K562 (cell line): ENCODE measurements around the gene UQCR11. TPM values are rescaled to one million over a fixed set of nuclear protein-coding genes. Genes with fewer than 3 reads are reported as not detected.
A peak's percentile ranks its signal among the peaks of the same experiment; 100 is the strongest.
"Not testable (repeated sequence)": the region's sequence is repeated elsewhere in the genome, so short reads cannot be mapped to it uniquely, and the experiment has no call there.

Experiments
- ATAC-seq: fragments of 200-7000 bp; cut with Tn5 transposase; 3 replicates; pipeline ENCODE4 v1.9.1; 2020; ENCODE audit warnings: moderate library complexity
- BruUV-seq: library from RNA; stranded (reverse); fragments of 400-500 nt; replicated peaks from 2 replicates; lab custom pipeline; 2021; lab: Mats Ljungman, UMichigan
- CTCF ChIA-PET: fragments of 300-600 bp; formaldehyde crosslinking; extraction: SDS; loops from one replicate; lab custom pipeline; 2021; ENCODE audit warnings: low intra/inter-chr PET ratio; lab: Yijun Ruan, JAX
- POLR2A ChIA-PET: fragments of 300-600, 350-650 bp; sonication (Branson Sonifier 250); formaldehyde crosslinking; extraction: SDS; loops from one replicate; lab custom pipeline; 2021; ENCODE audit warnings: antibody characterized with exemption, inconsistent platforms; lab: Yijun Ruan, JAX
- DNase-seq, 4 experiments: peaks; one replicate each; pipeline versions ENCODE4 v3.0.0 to v3.0.0-alpha.2; 2011 to 2018; ENCODE audit warnings: low spot score in 3 of 4, mixed read lengths in 3 of 4; ENCODE audit errors: extremely low read depth in 1 of 4
- FAIRE-seq: peaks from 2 replicates; lab custom pipeline; 2011; peaks lifted over from hg19 to GRCh38; lab: Jason Lieb, UNC
- H2AFZ ChIP-seq: 2 replicates; pipeline ENCODE4 v1.6.0; 2011; ENCODE audit warnings: low read depth, low read length, control low read depth, inconsistent platforms
- H3K27ac ChIP-seq: fragments of 200-600 bp; 3 replicates; pipeline ENCODE4 v1.8.0; 2011; ENCODE audit warnings: low read depth, mild to moderate bottlenecking, control low read depth, inconsistent platforms, low read length, moderate library complexity, mixed read lengths; ENCODE audit errors: extremely low read depth
- H3K27me3 ChIP-seq, 2 experiments: fragments of 300-600 bp in 1 of 2; 2 replicates in 1 of 2; 3 replicates in 1 of 2; pipeline versions ENCODE4 v1.6.0 to v1.8.0; 2011; ENCODE audit warnings: inconsistent platforms in 2 of 2, low read length in 2 of 2, mild to moderate bottlenecking in 1 of 2, mixed read lengths in 1 of 2, moderate library complexity in 1 of 2; ENCODE audit not compliant: control insufficient read depth in 2 of 2, insufficient read depth in 2 of 2
- H3K36me3 ChIP-seq: fragments of 300-600 bp; 3 replicates; pipeline ENCODE4 v1.8.0; 2011; ENCODE audit warnings: mild to moderate bottlenecking, low read length, inconsistent platforms; ENCODE audit not compliant: control insufficient read depth, insufficient read depth
- H3K4me1 ChIP-seq, 2 experiments: fragments of 200-600 bp in 1 of 2; replicated peaks in 1 of 2; 2 replicates in 1 of 2; 3 replicates in 1 of 2; pipeline versions ENCODE4 v1.5.1 to v1.8.0; 2011; ENCODE audit warnings: inconsistent platforms in 2 of 2, low read length in 2 of 2, mild to moderate bottlenecking in 1 of 2, mixed read lengths in 1 of 2, moderate library complexity in 1 of 2; ENCODE audit not compliant: control insufficient read depth in 2 of 2, insufficient read depth in 2 of 2
- H3K4me2 ChIP-seq: 2 replicates; pipeline ENCODE4 v1.6.1; 2011; ENCODE audit warnings: low read length, control low read depth, inconsistent platforms, mixed read lengths; ENCODE audit not compliant: insufficient read depth
- H3K4me3 ChIP-seq: fragments of 200-600 bp; sonication (generic), shearing (Covaris generic); 2 replicates; pipeline ENCODE4 v1.5.1; 2016; ENCODE audit warnings: control low read depth, inconsistent platforms
- H3K79me2 ChIP-seq: fragments of 200-600 bp; 3 replicates; pipeline ENCODE4 v1.8.0; 2011; ENCODE audit warnings: low read length, inconsistent platforms; ENCODE audit not compliant: control insufficient read depth, insufficient read depth
- H3K9ac ChIP-seq, 2 experiments: 2 replicates each; pipeline versions ENCODE4 v1.6.0 to v1.6.1; 2011; ENCODE audit warnings: low read depth in 2 of 2, low read length in 2 of 2, control low read depth in 1 of 2, inconsistent platforms in 1 of 2, mild to moderate bottlenecking in 1 of 2, mixed read lengths in 1 of 2; ENCODE audit not compliant: insufficient read depth in 1 of 2
- H3K9me1 ChIP-seq: one replicate; pipeline ENCODE4 v1.6.0; 2011; ENCODE audit warnings: inconsistent platforms, mild to moderate bottlenecking, low read length, moderate library complexity; ENCODE audit not compliant: control insufficient read depth, insufficient read depth
- H3K9me3 ChIP-seq: replicated peaks from 2 replicates; pipeline ENCODE4 v1.5.1; 2011; ENCODE audit warnings: low read depth, low read length, inconsistent platforms; ENCODE audit not compliant: control insufficient read depth, insufficient read depth
- H4K20me1 ChIP-seq: replicated peaks from 2 replicates; pipeline ENCODE4 v1.6.1; 2011; ENCODE audit warnings: low read length, inconsistent platforms, mixed read lengths; ENCODE audit not compliant: control insufficient read depth, insufficient read depth
- CREBBP ChIP-seq: IDR thresholded peaks from one replicate; pipeline ENCODE4 v1.6.1; 2012; ENCODE audit warnings: low read depth, mild to moderate bottlenecking, control low read depth, inconsistent platforms, low read length
- POLR2G ChIP-seq: fragments of 200-400 bp; formaldehyde crosslinking; IDR thresholded peaks from 2 replicates; pipeline ENCODE4 v1.6.1; 2017; ENCODE audit warnings: low read depth, mild to moderate bottlenecking, antibody characterized with exemption, low read length, moderate library complexity
- ZNF121 ChIP-seq: sonication (generic); formaldehyde crosslinking; conservative IDR thresholded peaks from 2 replicates; pipeline ENCODE4 v1.8.0; 2022; ENCODE audit warnings: missing genetic modification reagents
- ZNF408 ChIP-seq: fragments of 250-450 bp; sonication (Bioruptor Pico); IDR thresholded peaks from 2 replicates; pipeline ENCODE4 v1.4.0; 2020; ENCODE audit warnings: low read depth, mild to moderate bottlenecking, moderate library complexity
- WGBS: fragments of 100-300 bp; shearing (Covaris generic); methylation state at CpG from one replicate; pipeline ENCODE4 v1.1.6; 2016; ENCODE audit warnings: low coverage, mixed read lengths; ENCODE audit not compliant: insufficient coverage; ENCODE audit errors: missing lambda C conversion rate; 5-methylcytosine and 5-hydroxymethylcytosine counted together
- in situ Hi-C: fragments of 300-500 bp; cut with MboI; formaldehyde crosslinking; loops from 4 replicates; pipeline ENCODE4 v1.15.0; 2018; ENCODE audit warnings: inconsistent platforms, mixed read lengths
- intact Hi-C: fragments of 100-400 bp; cut with micrococcal nuclease; formaldehyde crosslinking; loops from 2 replicates; pipeline ENCODE4 v1.14.2; 2022
- polyA plus RNA-seq, 8 experiments: library from polyadenylated mRNA; depleted of rRNA in 4 of 8; stranded (reverse) in 5 of 8; unstranded in 3 of 8; fragments of >200 nt; fragmentation: Nextera tagmentation in 2 of 8; fragmentation: Illumina TruSeq in 1 of 8; extraction: Ambion mirVana in 2 of 8; extraction: Trizol in 1 of 8; gene quantifications; 2 replicates each; pipeline versions ENCODE4 v1.2.1 to v1.2.3, GENCODE V29; 2011 to 2014; ENCODE audit warnings: inconsistent platforms in 1 of 8, missing spikeins in 1 of 8
- total RNA-seq, 7 experiments: library from RNA; depleted of rRNA in 6 of 7; stranded (reverse); fragments of >200 nt in 6 of 7; fragmentation: Illumina TruSeq in 2 of 7; extraction: Trizol in 2 of 7; gene quantifications; 2 replicates each; pipeline versions ENCODE4 v1.2.1 to v1.2.3, GENCODE V29; 2011 to 2021; ENCODE audit warnings: low replicate concordance in 1 of 7
- TF ChIP-seq, protein P1 (sequence below): sonication (generic); formaldehyde crosslinking; IDR thresholded peaks from 2 replicates; pipeline ENCODE4 v1.8.1; 2023; ENCODE audit warnings: mild to moderate bottlenecking, missing genetic modification reagents

The UQCR11 gene
- total and polyA plus RNA-seq, 9 of the 15 experiments (the other 6 are each of a cell fraction or from before 2014, with no cell fraction given) = 57.6 to 394 (median 259) TPM

DNA sequence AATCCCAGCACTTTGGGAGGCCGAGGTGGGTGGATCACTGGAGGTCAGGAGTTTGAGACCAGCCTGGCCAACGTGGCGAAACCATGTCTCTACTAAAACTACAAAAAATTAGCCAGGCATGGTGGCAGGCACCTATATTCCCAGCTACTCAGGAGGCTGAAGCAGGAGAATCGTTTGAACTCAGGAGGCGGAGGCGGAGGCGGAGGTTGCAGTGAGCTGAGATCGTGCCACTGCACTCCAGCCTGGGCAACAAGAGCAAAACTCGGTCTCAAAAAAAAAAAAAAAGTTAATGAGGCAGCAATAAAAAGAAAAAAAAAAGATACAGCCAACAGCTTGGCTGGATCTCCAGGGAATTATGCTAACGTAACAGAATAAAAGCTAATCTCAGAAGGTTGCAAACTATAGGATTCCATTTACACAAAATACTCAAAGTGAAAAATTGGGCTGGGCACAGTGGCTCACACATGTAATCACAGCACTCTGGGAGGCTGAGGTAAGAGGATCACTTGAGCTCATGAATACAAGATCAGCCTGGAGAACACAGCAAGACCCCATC lies 35.7 kb upstream of the UQCR11 start:
- WGBS = 96% methylated on average over 7 of the region's 10 CpGs
- intact Hi-C loops, H2AFZ ChIP-seq, H3K4me3 ChIP-seq, H3K9me1 ChIP-seq, H4K20me1 ChIP-seq, H3K9ac ChIP-seq, in situ Hi-C loops, H3K27ac ChIP-seq, CTCF ChIA-PET, BruUV-seq, FAIRE-seq, H3K4me2 ChIP-seq, H3K9me3 ChIP-seq, H3K27me3 ChIP-seq, DNase-seq, ATAC-seq: not testable (repeated sequence)
- POLR2A ChIA-PET = interaction anchor here (0.6 to 1.0 kb wide), 7 partner anchors 8 to 178 kb away, joined by 3 to 5 read pairs (median 3); no protein-coding TSS in a partner anchor
- Histone ChIP-seq H3K4me1 (peaks cover 0 to 31% of the 10 kb centered on the region in 2 experiments; a peak in 1 of 5 replicates), H3K36me3 (peaks cover 96% of the 10 kb centered on the region; the same call in 2 of the 3 replicates), H3K79me2 (peaks cover 52% of the 10 kb centered on the region)

DNA sequence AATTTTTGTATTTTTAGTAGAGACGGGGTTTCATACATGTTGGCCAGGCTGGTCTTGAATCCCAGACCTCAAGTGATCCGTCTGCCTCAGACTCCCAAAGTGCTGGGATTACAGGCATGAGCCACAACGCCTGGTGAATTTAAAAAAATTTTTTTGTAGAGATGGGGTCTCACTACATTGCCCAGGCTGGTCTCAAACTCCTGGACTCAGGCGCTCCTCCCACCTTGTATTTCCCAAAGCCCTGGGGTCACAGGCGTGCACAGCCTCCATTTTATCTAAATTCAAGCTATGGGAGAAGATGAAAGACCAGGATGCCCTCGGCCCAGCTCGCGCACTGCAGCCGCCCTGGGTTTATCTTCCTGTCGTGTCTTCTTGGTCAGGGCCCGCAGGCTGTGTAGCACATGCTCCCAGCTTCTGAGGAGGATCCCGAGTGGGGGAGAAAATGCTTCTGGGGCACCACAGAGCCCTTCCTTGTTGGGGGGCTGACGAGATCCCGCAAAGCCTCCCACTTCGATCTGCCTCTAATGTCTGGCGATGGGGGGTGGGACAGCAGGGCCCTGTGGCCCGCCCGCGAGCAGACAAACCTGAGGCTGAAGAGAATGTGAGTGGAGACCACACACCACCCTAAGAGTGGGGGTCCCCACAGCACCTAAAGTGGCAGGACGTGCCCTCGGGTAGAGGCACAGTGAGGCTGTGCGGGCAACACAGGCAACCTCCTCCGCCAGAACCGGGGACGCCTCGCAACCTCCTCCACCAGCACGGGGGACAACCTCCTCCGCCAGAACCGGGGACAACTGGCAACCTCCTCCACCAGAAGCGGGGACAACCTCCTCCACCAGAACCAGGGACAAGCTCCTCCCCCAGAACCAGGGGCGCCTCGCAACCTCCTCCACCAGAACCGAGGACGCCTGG lies 31.3 kb upstream of the UQCR11 start:
- intact Hi-C loops = no loop called here
- Histone ChIP-seq H3K4me2 (no peak overlapping the region), H3K4me3 (no peak overlapping the region), H2AFZ (no peak overlapping the region), H3K79me2 (peaks cover 78% of the 10 kb centered on the region), H3K9me3 (no peaks in the 10 kb centered on the region; the same call in 1 of the 2 replicates), H3K9me1 (peaks cover 5% of the 10 kb centered on the region), H3K9ac (no peak overlapping the region), H3K27ac (no peak overlapping the region), H3K36me3 (peaks cover 93% of the 10 kb centered on the region), H4K20me1 (no peaks in the 10 kb centered on the region), H3K27me3 (no peaks in the 10 kb centered on the region), H3K4me1 (peaks cover 19 to 41% of the 10 kb centered on the region in 2 experiments)
- no TSS peak for BruUV-seq
- ChIA-PET CTCF (no interaction called here), POLR2A (no interaction called here)
- ATAC-seq (no peak), DNase-seq (no peak), FAIRE-seq (no peak)
- in situ Hi-C loops = no loop called here
- 97% methylated on average over 31 of the region's 34 CpGs for WGBS
- peak; percentile 94 for TF ChIP-seq ZNF121 (CRISPR knock-in tag)
- peak; percentile 42; the same call in 1 of the 2 replicates for TF ChIP-seq POLR2G
- no peak for TF ChIP-seq ZNF408 (CRISPR knock-in tag)
- no peak for TF ChIP-seq CREBBP
- TF ChIP-seq, protein P1, sequence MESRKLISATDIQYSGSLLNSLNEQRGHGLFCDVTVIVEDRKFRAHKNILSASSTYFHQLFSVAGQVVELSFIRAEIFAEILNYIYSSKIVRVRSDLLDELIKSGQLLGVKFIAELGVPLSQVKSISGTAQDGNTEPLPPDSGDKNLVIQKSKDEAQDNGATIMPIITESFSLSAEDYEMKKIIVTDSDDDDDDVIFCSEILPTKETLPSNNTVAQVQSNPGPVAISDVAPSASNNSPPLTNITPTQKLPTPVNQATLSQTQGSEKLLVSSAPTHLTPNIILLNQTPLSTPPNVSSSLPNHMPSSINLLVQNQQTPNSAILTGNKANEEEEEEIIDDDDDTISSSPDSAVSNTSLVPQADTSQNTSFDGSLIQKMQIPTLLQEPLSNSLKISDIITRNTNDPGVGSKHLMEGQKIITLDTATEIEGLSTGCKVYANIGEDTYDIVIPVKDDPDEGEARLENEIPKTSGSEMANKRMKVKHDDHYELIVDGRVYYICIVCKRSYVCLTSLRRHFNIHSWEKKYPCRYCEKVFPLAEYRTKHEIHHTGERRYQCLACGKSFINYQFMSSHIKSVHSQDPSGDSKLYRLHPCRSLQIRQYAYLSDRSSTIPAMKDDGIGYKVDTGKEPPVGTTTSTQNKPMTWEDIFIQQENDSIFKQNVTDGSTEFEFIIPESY (CRISPR knock-in tag) = peak; percentile 57
